VCaP (cell line): ENCODE measurements around the gene TSPAN18.

Experiments
- H3K27ac ChIP-seq: fragments of 450-650 bp; 2 replicates; pipeline ENCODE4 v1.5.1; 2017
- CTCF ChIP-seq: fragments of 450-650 bp; conservative IDR thresholded peaks from 2 replicates; pipeline ENCODE4 v1.5.1; 2017; ENCODE audit warnings: mild to moderate bottlenecking, moderate library complexity

TSPAN18 gene

GRCh38 chr11:44892843-44893242 is 166.1 kb downstream of the TSPAN18 start:
- peak overlapping the region; percentile 41; the same call in 1 of the 2 replicates for H3K27ac ChIP-seq
- TF ChIP-seq CTCF = no peak

GRCh38 chr11:44893308-44893822 is 166.6 kb downstream of the TSPAN18 start:
- peak overlapping the region; percentile 41 for H3K27ac ChIP-seq
- no peak for TF ChIP-seq CTCF

GRCh38 chr11:44893846-44894617 is 167.3 kb downstream of the TSPAN18 start:
- TF ChIP-seq CTCF = peak; percentile 59
- H3K27ac ChIP-seq = peak overlapping the region; percentile 41

- H3K27ac ChIP-seq = no peak overlapping the region
- TF ChIP-seq CTCF = no peak
Measured at GRCh38 chr11:44899959-44900358, 173.2 kb downstream of the TSPAN18 start.

- no peak for TF ChIP-seq CTCF
- no peak overlapping the region for H3K27ac ChIP-seq
Measured at GRCh38 chr11:44901120-44901633, 174.4 kb downstream of the TSPAN18 start.

- TF ChIP-seq CTCF = no peak
- no peak overlapping the region for H3K27ac ChIP-seq
Measured at GRCh38 chr11:44901786-44902185, 175.0 kb downstream of the TSPAN18 start.

GRCh38 chr11:44903035-44903434 is 176.3 kb downstream of the TSPAN18 start:
- H3K27ac ChIP-seq = no peak overlapping the region
- no peak for TF ChIP-seq CTCF
